Measurements from ENCODE around the gene INSIG1.

Gene INSIG1

GRCh38 chr7:155352753-155353115 lies 55.1 kb downstream of the INSIG1 start:
- no peak for DNase-seq

DNA sequence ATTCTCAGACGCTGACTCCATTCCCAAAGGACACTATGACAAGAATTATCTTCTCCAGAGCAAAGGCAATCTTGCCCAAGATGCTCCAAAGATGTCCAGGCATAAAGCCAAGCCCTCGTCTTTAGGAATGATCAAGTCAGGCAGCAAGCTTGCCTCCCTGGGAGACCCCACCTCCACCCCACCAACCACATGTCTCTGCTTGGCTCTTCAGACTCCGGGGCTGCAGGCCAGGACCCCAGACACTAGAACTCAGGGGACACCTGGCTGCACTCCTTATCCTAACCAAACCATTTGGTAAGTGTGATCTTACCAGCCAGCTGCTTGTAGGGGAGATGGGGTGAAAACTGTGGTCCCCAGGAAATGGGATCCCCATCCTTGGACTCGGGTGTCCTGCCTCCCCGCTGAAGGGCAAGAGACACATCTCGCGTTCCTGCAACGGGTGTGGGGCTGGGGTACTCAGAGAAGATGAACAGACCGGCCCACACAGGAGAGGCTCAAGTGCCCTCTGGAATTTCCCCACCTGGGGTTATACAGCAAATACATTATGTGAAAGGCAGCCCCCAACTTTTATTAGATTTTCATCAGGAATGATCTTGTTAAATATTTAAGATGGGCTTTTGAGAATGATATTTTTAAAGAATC lies 55.7 kb downstream of the INSIG1 start:
- DNase-seq = no peak

DNA sequence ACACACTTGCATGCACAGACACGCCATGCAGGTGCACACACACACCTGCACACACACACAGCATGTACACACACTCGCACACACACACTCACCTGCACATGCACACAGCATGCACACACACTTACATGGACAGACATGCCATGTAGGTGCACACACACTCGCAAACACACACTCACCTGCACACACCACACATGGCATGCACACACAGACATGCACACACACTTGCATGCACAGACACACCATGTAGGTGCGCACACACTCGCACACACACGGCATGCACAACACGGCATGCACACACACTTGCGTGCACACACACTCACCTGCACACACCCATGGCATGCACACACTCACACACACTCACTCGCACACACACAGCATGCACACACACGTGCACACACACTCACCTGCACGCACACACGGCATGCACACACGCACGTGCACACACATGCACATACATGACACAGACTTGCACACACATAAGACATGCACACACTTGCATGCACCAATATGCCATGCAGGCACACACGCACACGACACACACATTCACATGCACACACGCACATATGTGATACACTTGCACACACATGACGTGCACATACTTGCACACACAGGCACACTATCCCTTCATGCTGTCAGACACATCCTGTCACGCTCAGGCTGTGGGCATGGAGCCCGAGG lies 56.8 kb downstream of the INSIG1 start:
- DNase-seq = no peak

GRCh38 chr7:155355176-155355575 lies 57.5 kb downstream of the INSIG1 start:
- no peak for DNase-seq

DNA sequence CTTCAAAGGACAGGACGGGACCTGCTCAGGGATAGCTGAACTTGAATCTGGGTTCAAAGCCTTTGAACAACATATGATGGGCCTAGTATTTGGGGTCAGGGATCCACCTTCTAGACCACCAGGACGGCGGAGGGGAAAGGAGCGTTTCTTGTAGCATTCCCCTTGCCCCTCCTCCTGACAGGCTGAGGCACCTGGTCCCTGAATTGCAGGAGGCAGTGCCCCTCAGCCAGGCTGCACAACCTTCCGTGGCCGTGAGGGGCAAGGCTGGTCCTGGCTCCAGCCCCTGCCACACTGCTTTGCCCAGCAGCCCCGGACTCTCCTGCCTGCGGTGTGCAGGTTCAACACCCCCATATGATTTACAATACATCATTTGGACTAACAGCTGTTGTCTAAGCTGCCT lies 58.1 kb downstream of the INSIG1 start:
- DNase-seq = no peak

DNA sequence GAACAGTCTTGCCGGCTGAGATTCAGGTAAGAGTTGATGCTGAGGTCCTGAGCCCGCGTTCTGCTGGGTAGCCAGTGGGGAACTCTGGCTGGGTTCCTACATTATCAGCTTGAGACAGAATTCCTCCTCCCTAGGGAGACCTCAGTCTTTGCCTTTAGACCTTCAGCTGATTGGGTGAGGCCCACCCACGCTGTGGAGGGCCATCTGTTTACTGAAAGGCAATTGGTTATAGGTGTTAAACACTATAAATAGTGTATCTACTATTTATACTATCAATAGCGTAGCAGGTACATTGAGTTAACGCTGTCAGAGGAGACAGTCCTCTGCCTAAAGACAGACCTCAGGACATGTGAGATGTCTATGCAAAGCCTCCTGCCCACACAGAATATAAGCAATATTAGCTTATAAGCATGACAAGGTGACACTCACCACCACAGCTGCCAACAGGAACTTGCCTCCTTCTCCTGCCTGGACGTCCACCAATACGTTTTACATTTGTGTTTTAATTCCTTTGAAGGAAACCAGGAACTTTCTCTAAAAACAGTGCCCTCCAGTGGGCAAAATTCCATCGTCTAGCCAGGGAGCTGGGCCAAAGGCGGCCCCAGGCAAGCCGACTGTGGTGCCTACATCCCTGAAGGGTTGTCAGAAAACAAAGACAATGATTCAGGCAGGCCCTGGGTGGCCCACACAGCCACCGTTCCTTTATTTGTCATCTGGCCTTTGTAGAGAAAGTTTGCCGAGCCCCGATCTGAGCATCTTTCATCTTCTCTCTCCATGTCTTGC lies 58.8 kb downstream of the INSIG1 start:
- peak in 1 of 6 experiments; percentile 11 for DNase-seq

DNA sequence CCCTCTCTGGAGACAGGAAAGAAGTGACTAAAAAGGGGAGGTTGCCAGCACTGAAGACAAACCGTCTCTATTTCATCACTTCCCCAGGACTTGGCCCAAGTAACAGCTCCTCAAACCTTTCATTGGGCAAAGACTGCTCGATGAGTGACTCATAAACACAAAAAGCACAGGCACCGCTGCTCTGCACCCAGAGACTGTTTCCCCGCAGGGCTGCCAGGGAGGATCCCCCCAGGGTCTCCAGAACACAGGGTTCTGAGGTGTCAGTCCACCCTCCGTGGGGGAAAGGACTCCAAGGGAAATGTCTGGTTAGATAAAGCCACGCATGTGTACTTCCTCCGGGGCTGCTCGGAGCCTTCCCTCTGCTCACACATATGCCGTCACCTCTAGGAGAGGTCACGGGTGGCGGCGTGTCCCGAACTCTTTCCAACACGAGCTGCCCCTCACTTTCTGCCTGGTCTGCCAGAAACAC lies 59.9 kb downstream of the INSIG1 start:
- DNase-seq = no peak

DNA sequence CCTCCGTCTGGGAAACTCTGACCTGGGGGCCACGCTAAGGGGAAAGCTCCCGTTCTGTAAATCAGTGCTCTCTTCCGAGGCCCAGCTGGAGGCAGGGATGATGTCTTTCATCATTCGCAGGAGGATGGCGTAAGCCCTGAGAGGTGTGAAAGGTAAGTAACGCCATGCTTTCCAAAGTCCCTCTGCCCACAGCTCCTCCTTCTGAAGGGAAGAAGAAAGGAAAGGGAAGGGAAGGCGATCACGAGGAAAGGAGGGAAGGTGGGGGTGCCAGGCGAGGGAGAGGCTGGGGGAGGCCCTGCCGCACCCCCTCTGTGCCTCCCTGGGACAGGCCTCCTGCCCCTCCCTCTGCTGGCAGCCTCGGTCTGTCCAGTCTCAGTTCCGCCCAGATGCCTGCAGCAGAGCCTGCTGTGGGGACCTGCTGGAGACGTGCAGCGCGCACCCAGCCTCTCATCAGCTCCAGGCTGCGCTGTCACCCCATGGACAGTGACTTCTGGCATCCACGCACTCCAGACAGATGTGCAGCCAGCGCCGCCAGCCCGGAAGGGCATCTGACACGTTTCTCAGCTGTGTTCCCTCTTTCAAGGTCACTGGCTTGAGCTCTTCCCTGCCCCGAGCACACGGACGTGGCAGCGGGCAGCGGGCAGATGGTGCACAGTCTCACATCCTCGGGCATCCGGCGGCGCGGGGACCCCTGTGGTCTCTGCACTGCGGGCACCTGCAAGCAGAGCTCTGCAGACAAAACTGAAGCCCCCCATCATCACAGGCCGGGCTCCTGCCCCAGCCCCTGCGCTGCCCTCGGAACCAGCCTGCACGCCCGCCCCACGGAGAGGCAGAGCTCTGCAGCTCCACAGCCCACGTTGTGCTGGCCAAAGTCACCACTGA lies 60.6 kb downstream of the INSIG1 start:
- DNase-seq = no peak

DNA sequence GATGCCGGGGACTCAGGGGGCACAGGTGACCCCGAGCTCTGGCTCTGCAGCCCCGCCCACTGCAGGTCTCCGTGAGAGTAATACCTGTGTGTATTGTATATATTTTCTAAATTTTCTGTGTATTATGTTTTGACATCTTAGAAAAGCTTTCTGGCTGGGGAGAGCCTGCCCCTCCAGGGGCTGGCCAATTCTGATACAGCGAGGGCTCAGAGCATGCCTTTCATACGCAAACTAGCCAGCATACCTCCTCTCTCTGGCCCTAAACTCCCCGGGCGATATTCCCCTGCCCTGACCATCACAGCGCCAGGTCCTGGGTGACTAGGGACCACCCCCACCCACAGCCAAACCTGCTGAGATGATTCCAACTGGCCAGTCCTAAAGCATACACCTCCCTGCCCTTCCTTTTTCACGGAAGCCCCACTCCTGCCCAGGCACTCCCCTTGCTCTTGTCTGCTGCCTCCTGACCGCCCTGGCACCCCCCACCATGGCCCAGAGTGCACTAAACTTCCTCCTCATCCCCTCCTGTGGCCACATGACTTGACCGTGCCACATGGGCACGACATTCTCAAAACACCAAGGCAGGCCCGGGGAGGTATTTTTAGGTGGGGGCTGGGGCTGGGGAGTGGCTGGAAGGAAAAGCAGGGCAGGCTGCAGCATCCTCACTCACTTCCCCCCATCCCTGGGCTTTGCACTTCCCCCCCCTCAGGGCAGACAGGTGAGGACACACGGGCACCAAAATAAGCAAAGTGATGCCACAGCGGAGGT lies 61.5 kb downstream of the INSIG1 start:
- DNase-seq = no peak

Data from stimulated activated naive CD4-positive, alpha-beta T cell (primary cell).